Kidney (tissue), 14 donors: Measurements from ENCODE around the gene SLC9A1. TPM values are rescaled to one million over a fixed set of nuclear protein-coding genes. Genes with fewer than 3 reads are reported as not detected.
A peak's percentile ranks its signal among the peaks of the same experiment; 100 is the strongest.

Experiments
- DNase-seq, 5 donors: peaks; one replicate each; pipeline ENCODE4 v3.0.0-alpha.2; 2013 to 2020
- FAIRE-seq: peaks from 2 replicates; lab custom pipeline; 2012; peaks lifted over from hg19 to GRCh38; lab: Jason Lieb, UNC
- H3K27ac ChIP-seq, 2 donors: one replicate each; pipeline ENCODE4 v1.7.0; 2013; ENCODE audit warnings: low read depth in 2 of 2, low read length in 2 of 2, inconsistent platforms in 1 of 2
- H3K27me3 ChIP-seq: one replicate; pipeline ENCODE4 v1.7.1; 2013; ENCODE audit warnings: low read length, inconsistent platforms; ENCODE audit not compliant: control insufficient read depth, insufficient read depth
- H3K36me3 ChIP-seq, 3 donors: one replicate each; pipeline versions ENCODE4 v1.7.0 to v1.7.1; 2013; ENCODE audit warnings: low read length in 3 of 3, control low read depth in 1 of 3, inconsistent platforms in 1 of 3; ENCODE audit not compliant: insufficient read depth in 3 of 3, control insufficient read depth in 2 of 3
- H3K4me1 ChIP-seq, 3 donors: one replicate each; pipeline versions ENCODE4 v1.7.0 to v1.7.1; 2013; ENCODE audit warnings: low read length in 3 of 3, inconsistent platforms in 1 of 3, low read depth in 1 of 3; ENCODE audit not compliant: control insufficient read depth in 2 of 3, insufficient read depth in 2 of 3
- H3K4me3 ChIP-seq, 3 donors: one replicate each; pipeline versions ENCODE4 v1.7.0 to v1.8.1; 2013; ENCODE audit warnings: low read length in 3 of 3, control low read depth in 1 of 3, inconsistent platforms in 1 of 3
- H3K9ac ChIP-seq, 3 donors: one replicate each; pipeline versions ENCODE4 v1.7.0 to v1.7.1; 2013; ENCODE audit warnings: low read length in 3 of 3, control low read depth in 1 of 3, inconsistent platforms in 1 of 3
- H3K9me3 ChIP-seq, 3 donors: one replicate each; pipeline versions ENCODE4 v1.7.0 to v1.7.1; 2013; ENCODE audit warnings: low read length in 3 of 3, control low read depth in 1 of 3, inconsistent platforms in 1 of 3; ENCODE audit not compliant: control insufficient read depth in 2 of 3, insufficient read depth in 1 of 3
- CTCF ChIP-seq: IDR thresholded peaks from 3 replicates; pipeline ENCODE4 v1.5.1; 2012; ENCODE audit warnings: mild to moderate bottlenecking, moderate library complexity, borderline replicate concordance; ENCODE audit not compliant: insufficient read depth; ENCODE audit errors: extremely low read depth
- intact Hi-C: fragments of 100-400 bp; cut with DNase I; formaldehyde crosslinking; loops from one replicate; pipeline ENCODE4 v1.11.1; 2022
- polyA plus RNA-seq: library from polyadenylated mRNA; stranded (reverse); fragments of 350-450 nt; fragmentation: Illumina TruSeq; extraction: RNeasy Lipid Tissue Mini Kit (QIAGEN cat#74804); gene quantifications from one replicate; pipeline ENCODE4 v1.2.3, GENCODE V29; 2014; ENCODE audit warnings: low read depth, low replicate concordance; ENCODE audit not compliant: insufficient read depth
- total RNA-seq: library from RNA; stranded (reverse); fragmentation: NEBNext Ultra II Directional; extraction: Animal tissue kit (Norgen Biotek cat#: 25700); gene quantifications from one replicate; pipeline ENCODE4 v1.2.1, GENCODE V29; 2021
- donor health status: control.
- donor health status: control.
- donor health status: control.
- donor health status: control.
- donor health status: control.
- donor health status: DM: yes; HTN: yes; CAD: no.
- donor health status: Normal renal cell carcinoma (clear cell type).

Gene SLC9A1
- total and polyA plus RNA-seq, 2 donors from 2014 or later, result 19.3 to 29.8 TPM

- peak in 4 of 5 donors; percentile 85 to 89 (median 86) for DNase-seq
- peaks cover 0 to 9% (median 6%) of the 10 kb centered on the region in 3 donors for H3K4me1 ChIP-seq
- H3K36me3 ChIP-seq, result no peaks in the 10 kb centered on the region
- no peak overlapping the region for H3K4me3 ChIP-seq
- H3K27ac ChIP-seq, result no peak overlapping the region
- intact Hi-C loops, result no loop called here
- no peaks in the 10 kb centered on the region for H3K9me3 ChIP-seq
- H3K27me3 ChIP-seq, result no peaks in the 10 kb centered on the region
- no peak for TF ChIP-seq CTCF
- FAIRE-seq, result no peak
- no peak overlapping the region for H3K9ac ChIP-seq
These were observed 22.3 kb downstream of the SLC9A1 start for GRCh38 chr1:27132624-27133023.

- no peak overlapping the region for H3K27ac ChIP-seq
- peaks cover 0 to 7% (median 6%) of the 10 kb centered on the region in 3 donors for H3K4me1 ChIP-seq
- H3K9ac ChIP-seq, result no peak overlapping the region
- H3K36me3 ChIP-seq, result no peaks in the 10 kb centered on the region
- no peak overlapping the region for H3K4me3 ChIP-seq
- no peak for DNase-seq
- TF ChIP-seq CTCF, result no peak
- FAIRE-seq, result no peak
- intact Hi-C loops, result no loop called here
- no peaks in the 10 kb centered on the region for H3K27me3 ChIP-seq
- no peaks in the 10 kb centered on the region for H3K9me3 ChIP-seq
These were observed 22.8 kb downstream of the SLC9A1 start for GRCh38 chr1:27132147-27132546.

GRCh38 chr1:27130798-27131197 lies 24.1 kb downstream of the SLC9A1 start:
- Histone ChIP-seq H3K27me3 (no peaks in the 10 kb centered on the region), H3K9ac (no peak overlapping the region), H3K4me1 (no peaks in the 10 kb centered on the region), H3K9me3 (no peaks in the 10 kb centered on the region), H3K4me3 (no peak overlapping the region), H3K27ac (no peak overlapping the region), H3K36me3 (no peaks in the 10 kb centered on the region)
- DNase-seq (no peak), FAIRE-seq (no peak)
- no peak for TF ChIP-seq CTCF
- intact Hi-C loops, result no loop called here

- DNase-seq (no peak), FAIRE-seq (no peak)
- no peak overlapping the region for H3K27ac ChIP-seq
- intact Hi-C loops, result no loop called here
- no peaks in the 10 kb centered on the region for H3K9me3 ChIP-seq
- no peaks in the 10 kb centered on the region for H3K36me3 ChIP-seq
- no peak for TF ChIP-seq CTCF
- no peak overlapping the region for H3K9ac ChIP-seq
- H3K4me3 ChIP-seq, result no peak overlapping the region
- no peaks in the 10 kb centered on the region for H3K4me1 ChIP-seq
- no peaks in the 10 kb centered on the region for H3K27me3 ChIP-seq
These were observed 25.7 kb downstream of the SLC9A1 start for GRCh38 chr1:27129225-27129624.
